GM19193 (cell line): Measurements from ENCODE around the gene RNF180.

Source experiments
- POLR2A ChIP-seq: IDR thresholded peaks from 4 replicates; pipeline ENCODE4 v1.6.1; 2011; ENCODE audit not compliant: insufficient read depth, insufficient read length; ENCODE audit errors: extremely low read depth

Gene RNF180

DNA sequence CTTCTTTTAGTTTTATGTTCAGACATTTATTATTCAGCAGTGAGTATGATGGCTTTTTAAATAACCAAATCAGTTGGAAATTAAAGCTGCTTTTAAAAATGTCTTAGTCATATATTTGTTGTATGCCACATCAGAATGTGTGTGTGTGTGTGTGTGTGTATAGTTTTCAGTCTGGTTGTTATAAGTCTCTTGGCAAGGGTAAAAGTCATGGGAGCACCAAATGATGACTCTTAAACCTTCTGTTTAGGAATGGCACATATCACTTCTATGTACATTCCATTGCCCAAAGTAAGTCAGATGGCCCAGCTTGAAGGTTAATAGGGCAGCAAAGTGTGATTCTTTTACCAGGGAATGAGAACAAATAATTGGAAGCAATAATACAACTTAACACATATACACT lies 135.9 kb downstream of the RNF180 start:
- no peak for TF ChIP-seq POLR2A

DNA sequence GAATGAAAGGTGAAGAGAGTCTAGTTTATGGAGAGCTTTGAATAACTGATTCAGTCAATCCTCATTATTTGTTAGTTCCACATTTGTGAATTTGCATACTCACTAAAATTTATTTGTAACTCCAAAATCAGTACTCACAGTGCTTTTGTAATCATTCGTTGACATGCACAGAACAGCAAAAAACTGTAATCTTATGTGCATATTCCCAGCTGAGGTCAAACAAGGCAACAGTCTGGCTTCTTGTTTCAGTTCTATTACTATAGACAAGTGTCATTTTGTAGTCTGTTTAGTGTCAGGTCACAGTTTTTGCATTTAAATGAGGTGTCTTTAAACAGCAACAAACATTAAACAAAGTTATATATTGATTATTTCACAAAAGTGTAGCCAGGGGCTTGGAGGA lies 142.5 kb downstream of the RNF180 start:
- TF ChIP-seq POLR2A, result no peak

DNA sequence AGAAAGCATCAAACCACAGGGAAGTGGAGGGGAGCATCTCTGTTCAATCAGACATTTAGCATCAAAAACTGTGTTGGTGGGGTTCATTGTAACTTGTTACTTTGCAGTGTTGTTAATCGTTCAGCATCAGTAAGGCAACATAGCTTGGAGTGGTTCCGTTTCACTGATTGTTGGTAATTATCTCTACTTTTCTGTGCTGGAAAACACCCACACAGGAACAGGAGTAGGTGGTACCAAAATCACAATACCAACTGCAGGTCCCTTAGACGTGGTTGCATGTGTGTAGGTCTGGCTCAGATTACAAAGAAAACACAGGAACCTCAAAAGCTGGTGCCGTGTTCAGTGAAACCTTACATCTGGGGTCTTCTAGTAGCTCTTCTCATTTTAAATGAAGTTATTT lies 146.8 kb downstream of the RNF180 start:
- no peak for TF ChIP-seq POLR2A

DNA sequence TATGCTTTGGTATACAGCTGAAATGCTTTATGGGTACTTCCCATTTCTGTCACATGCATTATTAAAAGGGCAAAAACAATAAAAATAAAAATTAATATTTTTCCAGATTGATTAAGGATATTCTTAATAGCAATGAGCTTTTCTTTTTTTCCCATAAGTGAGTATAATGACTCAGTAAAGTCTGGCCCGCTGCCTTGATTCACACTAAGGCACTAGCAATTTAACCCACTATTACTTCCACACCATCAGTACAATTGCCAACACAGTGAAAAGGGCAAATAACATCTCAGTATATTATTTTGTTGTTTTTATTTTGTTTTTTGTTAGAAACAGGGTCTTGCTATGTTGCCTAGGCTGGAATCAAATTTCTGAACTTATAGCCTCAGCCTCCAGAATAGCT lies 150.1 kb downstream of the RNF180 start:
- no peak for TF ChIP-seq POLR2A

DNA sequence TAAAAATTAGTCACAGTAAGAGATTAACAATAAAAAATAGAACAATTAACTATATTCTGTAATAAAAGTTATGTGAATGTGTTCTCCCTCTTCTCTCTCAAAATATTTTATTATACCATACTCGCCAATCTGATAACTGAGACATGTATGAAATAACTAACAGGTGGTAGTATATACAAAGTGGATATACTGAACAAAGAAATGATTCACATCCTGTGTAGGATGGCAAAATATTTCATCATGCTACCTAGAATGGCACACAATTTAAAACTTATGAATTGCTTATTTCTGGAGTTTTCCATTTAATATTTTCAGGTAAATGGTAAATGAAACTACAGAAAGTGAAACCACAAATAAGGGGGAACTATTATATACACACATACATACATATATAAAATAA lies 152.5 kb downstream of the RNF180 start:
- no peak for TF ChIP-seq POLR2A

DNA sequence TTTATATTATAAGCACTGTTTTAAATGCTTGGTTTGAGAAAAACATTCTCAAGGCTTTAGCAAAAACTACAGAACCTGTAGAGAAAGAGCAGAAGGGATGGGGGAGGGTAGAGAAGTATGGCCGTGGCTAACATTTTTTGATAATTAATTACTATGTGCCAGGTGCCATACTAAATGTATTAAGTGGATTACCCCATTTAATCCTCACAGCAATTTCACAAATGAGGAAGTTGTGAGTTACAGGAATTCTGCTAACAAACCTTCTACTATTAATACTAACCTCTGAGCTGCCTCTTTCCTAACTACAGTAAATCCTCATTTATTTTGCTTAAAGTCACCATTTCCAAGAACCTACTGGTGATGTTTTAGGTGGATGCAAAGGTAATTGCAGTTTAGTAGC lies 157.9 kb downstream of the RNF180 start:
- no peak for TF ChIP-seq POLR2A

DNA sequence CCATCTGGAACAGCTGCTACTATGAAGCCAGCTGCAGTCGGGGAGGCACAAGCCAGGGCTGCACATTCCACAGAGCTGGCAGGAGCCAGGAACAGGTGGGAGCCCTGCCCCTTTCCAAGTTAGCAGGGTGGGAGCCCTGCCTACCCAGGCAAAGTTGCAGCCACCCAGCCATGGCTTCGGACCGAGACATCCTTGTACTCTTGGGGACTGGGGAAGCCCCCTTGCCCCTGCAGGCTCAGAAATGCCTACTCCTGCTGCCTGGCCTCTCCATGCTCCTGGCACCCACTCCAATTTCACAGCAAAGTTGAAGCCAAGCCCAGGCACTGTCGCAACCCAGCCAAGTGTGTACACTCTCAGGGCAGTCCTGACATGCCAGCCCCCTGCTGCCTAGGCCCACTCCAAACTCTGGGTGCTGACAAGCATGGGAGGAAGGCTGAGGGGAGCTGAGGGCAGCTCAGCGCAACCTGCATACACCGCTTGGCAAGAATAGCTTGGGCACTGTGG lies 165.1 kb downstream of the RNF180 start:
- TF ChIP-seq POLR2A, result no peak

DNA sequence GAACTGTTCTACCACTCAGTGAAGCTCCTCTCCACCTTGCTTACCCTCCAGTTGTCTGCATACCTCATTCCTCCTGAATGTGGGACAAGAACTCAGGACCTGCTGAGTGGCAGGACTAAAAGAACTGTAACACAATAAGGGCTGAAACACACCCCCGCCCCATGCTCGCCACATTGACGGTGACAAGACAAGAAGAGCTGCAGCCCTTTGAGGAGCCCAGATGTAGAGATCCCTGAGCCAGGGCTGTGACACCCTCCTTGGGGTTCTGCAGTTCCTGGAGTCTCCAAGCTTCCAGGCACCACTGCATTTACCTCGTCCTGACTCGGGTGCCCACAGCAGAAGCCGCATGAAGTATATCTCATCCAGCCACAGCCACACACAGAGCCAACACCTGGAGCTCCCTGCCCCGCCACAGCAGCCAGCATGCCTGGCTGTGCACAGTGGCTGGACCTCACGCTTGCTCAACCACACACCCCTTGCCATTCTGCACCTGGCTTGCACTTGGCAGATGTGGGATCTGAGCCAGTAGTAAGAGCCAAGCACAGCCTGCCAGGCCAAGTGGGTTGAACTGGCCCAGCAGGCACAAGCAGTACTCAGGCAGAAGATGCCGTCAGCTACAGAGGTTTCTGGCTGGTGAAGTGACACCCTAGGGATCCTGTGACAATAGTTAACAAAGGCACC lies 166.1 kb downstream of the RNF180 start:
- TF ChIP-seq POLR2A, result no peak

DNA sequence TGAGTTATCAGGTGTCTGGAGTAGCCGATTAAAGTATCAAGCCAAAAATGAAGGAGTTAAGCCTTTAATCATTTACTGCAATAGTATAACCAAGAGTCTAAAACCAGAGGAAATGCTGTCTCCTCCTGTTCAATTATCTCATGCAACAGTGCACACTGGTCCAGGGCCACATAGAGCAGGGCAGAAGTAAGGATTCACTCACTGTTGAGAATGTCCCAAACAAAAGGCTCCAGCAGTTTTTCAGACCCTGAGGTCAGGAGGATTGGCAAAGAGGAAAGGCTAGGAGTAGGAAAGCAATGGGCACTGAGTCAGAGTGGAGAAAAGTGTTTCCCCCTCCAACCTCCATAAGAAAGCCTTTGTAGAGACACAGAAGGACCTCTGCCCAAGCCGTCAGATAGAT lies 168.2 kb downstream of the RNF180 start:
- no peak for TF ChIP-seq POLR2A

DNA sequence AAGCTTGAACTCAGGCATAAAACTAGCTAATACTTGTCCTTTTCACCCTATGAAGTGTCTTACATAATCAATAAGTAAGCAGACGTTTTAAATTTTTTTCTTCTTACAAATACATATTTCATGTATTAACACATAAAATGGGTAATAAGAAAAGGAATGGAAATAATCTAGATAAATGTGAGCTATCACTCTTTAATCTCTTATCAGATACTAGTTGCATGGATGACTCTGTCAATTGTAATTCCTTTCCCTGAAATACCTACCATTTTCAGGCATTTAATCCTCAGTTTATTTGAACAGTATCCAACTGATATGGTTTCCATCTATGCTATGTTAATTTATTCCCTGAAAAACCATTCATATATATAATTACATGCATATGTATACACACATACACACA lies 174.1 kb downstream of the RNF180 start:
- TF ChIP-seq POLR2A, result no peak

DNA sequence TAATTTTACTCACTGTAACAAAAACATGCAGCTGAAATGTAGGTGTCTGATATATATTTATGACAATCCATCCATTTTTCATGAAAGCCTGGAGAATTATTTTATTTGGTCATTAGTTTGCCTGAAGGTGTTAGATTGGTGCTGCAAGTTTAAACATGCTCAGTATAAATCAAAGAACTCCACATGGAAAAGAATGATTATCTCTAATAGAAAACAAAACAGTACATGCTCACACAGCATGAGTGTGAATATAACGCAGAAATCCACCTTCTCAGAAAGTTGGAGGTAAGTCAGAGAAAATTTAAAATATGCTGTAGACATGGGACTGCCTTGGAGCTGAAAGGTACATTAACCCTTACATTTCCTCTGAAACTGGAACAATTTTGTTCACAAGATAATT lies 174.7 kb downstream of the RNF180 start:
- TF ChIP-seq POLR2A, result no peak

DNA sequence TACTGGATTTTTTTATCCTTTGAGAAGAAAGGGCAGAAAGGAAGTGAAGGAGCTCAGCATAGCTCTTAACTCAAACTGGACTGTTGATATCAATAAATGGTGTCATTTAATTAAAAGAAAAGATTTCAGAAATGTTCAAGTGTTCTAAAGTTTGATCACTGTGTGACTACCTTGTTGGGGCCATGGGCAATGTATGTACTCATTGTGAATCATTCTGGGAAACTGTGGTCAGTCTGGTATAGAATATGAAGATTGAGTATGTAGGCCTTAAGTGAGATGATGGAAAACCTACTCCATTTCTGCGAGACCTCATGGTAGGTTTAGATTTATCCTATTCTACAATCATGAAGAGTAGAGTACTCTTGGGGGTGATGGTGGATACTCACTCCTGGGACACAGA lies 175.7 kb downstream of the RNF180 start:
- TF ChIP-seq POLR2A, result no peak

DNA sequence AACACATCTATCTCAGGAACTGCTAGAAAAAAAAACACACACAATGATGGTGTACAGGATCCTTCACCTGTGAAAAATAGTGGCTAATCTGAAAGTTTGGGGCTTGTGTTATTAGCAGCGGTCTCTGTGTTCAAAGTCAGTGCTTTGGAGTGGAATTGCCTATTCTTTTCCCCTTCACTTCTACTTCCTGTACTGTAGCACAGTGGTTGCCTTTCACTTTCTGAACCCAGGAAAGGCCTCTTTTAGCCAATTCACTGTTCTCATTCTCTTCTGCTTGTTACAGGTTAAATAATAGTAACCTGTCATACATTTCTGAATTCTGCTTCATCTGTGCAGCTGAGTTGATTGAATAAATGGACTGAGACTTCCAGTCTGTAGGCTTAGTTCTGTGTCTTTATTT lies 178.9 kb downstream of the RNF180 start:
- TF ChIP-seq POLR2A, result no peak

DNA sequence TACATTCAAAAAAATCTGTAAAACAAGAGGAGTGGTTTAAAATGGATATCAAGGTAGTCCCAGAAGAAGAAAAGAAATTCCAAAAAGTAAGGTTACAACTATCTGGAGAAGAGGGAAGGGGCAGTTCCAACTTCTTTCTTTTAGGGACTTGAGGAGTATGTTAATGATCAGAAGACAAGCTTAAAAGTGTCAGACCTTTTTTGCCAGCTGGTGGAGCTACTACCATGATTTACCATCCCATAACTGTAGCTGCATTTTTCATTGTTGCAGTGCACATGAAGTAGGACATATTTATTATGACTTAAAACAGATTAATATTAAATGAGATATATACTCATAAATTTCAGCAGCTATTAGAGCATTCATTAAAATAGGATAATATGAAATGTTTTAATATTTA lies 181.7 kb downstream of the RNF180 start:
- no peak for TF ChIP-seq POLR2A

DNA sequence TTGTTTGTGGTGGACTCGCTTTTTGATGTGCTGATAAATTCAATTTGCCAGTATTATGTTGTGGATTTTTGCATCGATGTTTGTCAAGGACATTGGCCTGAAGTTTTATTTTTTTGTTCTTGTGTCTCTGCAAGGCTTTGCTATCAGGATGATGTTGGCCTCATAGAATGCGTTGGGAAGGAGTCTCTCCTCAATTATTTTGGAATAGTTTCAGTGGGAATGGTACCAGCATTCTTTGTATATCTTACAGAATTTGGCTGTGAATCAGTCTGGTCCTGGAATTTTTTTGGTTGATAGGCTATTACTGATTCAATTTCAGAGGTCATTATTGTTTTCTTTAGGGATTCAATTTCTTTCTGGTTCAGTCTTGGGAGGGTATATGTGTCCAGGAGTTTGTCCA lies 198.8 kb downstream of the RNF180 start:
- TF ChIP-seq POLR2A, result no peak

DNA sequence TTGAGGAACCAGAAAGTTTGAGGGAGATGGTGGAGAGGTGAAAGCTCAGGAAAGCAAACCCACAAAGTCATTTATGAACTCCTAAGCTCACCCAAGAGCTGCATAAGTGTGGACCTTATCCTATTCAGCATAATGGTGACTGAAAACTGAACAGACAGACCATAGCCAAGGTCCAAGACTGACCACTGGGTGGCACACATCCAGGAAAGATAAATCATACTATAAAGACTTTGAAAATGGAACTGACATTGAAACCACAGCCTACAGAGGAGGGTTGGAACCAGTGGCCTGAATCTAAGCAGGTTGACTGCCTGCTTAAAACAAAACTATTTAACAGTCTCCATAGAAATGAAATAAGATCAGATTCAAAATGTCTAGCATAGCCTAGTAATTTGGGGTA lies 219.1 kb downstream of the RNF180 start:
- TF ChIP-seq POLR2A, result no peak

DNA sequence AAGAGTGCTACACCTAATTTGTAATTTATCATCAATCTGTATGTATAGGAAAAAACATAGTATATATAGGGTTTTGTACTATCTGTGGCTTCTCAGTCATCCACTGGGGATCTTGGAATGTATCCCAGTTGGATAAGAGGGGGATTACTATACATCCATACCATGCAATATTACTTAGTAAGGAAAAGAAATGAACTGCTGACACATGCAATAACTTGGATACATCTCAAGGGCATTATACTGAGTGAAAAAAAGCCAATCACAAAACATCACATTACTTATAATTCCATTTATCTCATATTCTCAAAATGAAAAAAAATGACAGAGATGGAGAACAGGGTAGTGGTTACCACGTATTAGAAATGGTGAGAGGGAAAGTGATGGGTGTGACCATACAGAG lies 231.9 kb downstream of the RNF180 start:
- no peak for TF ChIP-seq POLR2A
